K562 (cell line): ENCODE results near the gene HLA-DPA1. TPM values are rescaled to one million over a fixed set of nuclear protein-coding genes. Genes with fewer than 3 reads are reported as not detected.

Experiments used
- ATAC-seq: fragments of 200-7000 bp; cut with Tn5 transposase; 3 replicates; pipeline ENCODE4 v1.9.1; 2020; ENCODE audit warnings: moderate library complexity
- BruUV-seq: library from RNA; stranded (reverse); fragments of 400-500 nt; replicated peaks from 2 replicates; lab custom pipeline; 2021; lab: Mats Ljungman, UMichigan
- CTCF ChIA-PET: fragments of 300-600 bp; formaldehyde crosslinking; extraction: SDS; loops from one replicate; lab custom pipeline; 2021; ENCODE audit warnings: low intra/inter-chr PET ratio; lab: Yijun Ruan, JAX
- POLR2A ChIA-PET: fragments of 300-600, 350-650 bp; sonication (Branson Sonifier 250); formaldehyde crosslinking; extraction: SDS; loops from one replicate; lab custom pipeline; 2021; ENCODE audit warnings: antibody characterized with exemption, inconsistent platforms; lab: Yijun Ruan, JAX
- DNase-seq, 4 experiments: peaks; one replicate each; pipeline versions ENCODE4 v3.0.0 to v3.0.0-alpha.2; 2011 to 2018; ENCODE audit warnings: low spot score in 3 of 4, mixed read lengths in 3 of 4; ENCODE audit errors: extremely low read depth in 1 of 4
- FAIRE-seq: peaks from 2 replicates; lab custom pipeline; 2011; peaks lifted over from hg19 to GRCh38; lab: Jason Lieb, UNC
- H2AFZ ChIP-seq: 2 replicates; pipeline ENCODE4 v1.6.0; 2011; ENCODE audit warnings: low read depth, low read length, control low read depth, inconsistent platforms
- H3K27ac ChIP-seq: fragments of 200-600 bp; 3 replicates; pipeline ENCODE4 v1.8.0; 2011; ENCODE audit warnings: low read depth, mild to moderate bottlenecking, control low read depth, inconsistent platforms, low read length, moderate library complexity, mixed read lengths; ENCODE audit errors: extremely low read depth
- H3K27me3 ChIP-seq, 2 experiments: fragments of 300-600 bp in 1 of 2; 2 replicates in 1 of 2; 3 replicates in 1 of 2; pipeline versions ENCODE4 v1.6.0 to v1.8.0; 2011; ENCODE audit warnings: inconsistent platforms in 2 of 2, low read length in 2 of 2, mild to moderate bottlenecking in 1 of 2, mixed read lengths in 1 of 2, moderate library complexity in 1 of 2; ENCODE audit not compliant: control insufficient read depth in 2 of 2, insufficient read depth in 2 of 2
- H3K36me3 ChIP-seq: fragments of 300-600 bp; 3 replicates; pipeline ENCODE4 v1.8.0; 2011; ENCODE audit warnings: mild to moderate bottlenecking, low read length, inconsistent platforms; ENCODE audit not compliant: control insufficient read depth, insufficient read depth
- H3K4me1 ChIP-seq, 2 experiments: fragments of 200-600 bp in 1 of 2; replicated peaks in 1 of 2; 2 replicates in 1 of 2; 3 replicates in 1 of 2; pipeline versions ENCODE4 v1.5.1 to v1.8.0; 2011; ENCODE audit warnings: inconsistent platforms in 2 of 2, low read length in 2 of 2, mild to moderate bottlenecking in 1 of 2, mixed read lengths in 1 of 2, moderate library complexity in 1 of 2; ENCODE audit not compliant: control insufficient read depth in 2 of 2, insufficient read depth in 2 of 2
- H3K4me2 ChIP-seq: 2 replicates; pipeline ENCODE4 v1.6.1; 2011; ENCODE audit warnings: low read length, control low read depth, inconsistent platforms, mixed read lengths; ENCODE audit not compliant: insufficient read depth
- H3K4me3 ChIP-seq: fragments of 200-600 bp; sonication (generic), shearing (Covaris generic); 2 replicates; pipeline ENCODE4 v1.5.1; 2016; ENCODE audit warnings: control low read depth, inconsistent platforms
- H3K79me2 ChIP-seq: fragments of 200-600 bp; 3 replicates; pipeline ENCODE4 v1.8.0; 2011; ENCODE audit warnings: low read length, inconsistent platforms; ENCODE audit not compliant: control insufficient read depth, insufficient read depth
- H3K9ac ChIP-seq, 2 experiments: 2 replicates each; pipeline versions ENCODE4 v1.6.0 to v1.6.1; 2011; ENCODE audit warnings: low read depth in 2 of 2, low read length in 2 of 2, control low read depth in 1 of 2, inconsistent platforms in 1 of 2, mild to moderate bottlenecking in 1 of 2, mixed read lengths in 1 of 2; ENCODE audit not compliant: insufficient read depth in 1 of 2
- H3K9me1 ChIP-seq: one replicate; pipeline ENCODE4 v1.6.0; 2011; ENCODE audit warnings: inconsistent platforms, mild to moderate bottlenecking, low read length, moderate library complexity; ENCODE audit not compliant: control insufficient read depth, insufficient read depth
- H3K9me3 ChIP-seq: replicated peaks from 2 replicates; pipeline ENCODE4 v1.5.1; 2011; ENCODE audit warnings: low read depth, low read length, inconsistent platforms; ENCODE audit not compliant: control insufficient read depth, insufficient read depth
- H4K20me1 ChIP-seq: replicated peaks from 2 replicates; pipeline ENCODE4 v1.6.1; 2011; ENCODE audit warnings: low read length, inconsistent platforms, mixed read lengths; ENCODE audit not compliant: control insufficient read depth, insufficient read depth
- CEBPB ChIP-seq: fragments of 450-650 bp; IDR thresholded peaks from 2 replicates; pipeline ENCODE4 v1.6.1; 2016; ENCODE audit warnings: missing genetic modification characterization, missing compliant biosample characterization
- ETV5 ChIP-seq: sonication (generic); formaldehyde crosslinking; IDR thresholded peaks from 2 replicates; pipeline ENCODE4 v1.4.0; 2020; ENCODE audit warnings: low read depth, mild to moderate bottlenecking, missing genetic modification reagents
- ILK ChIP-seq: fragments of 450-650 bp; IDR thresholded peaks from 2 replicates; pipeline ENCODE4 v1.6.1; 2016; ENCODE audit warnings: missing genetic modification characterization, low read depth, mild to moderate bottlenecking, missing compliant biosample characterization, moderate library complexity, borderline replicate concordance
- LEF1 ChIP-seq: fragments of 450-650 bp; IDR thresholded peaks from 2 replicates; pipeline ENCODE4 v1.6.1; 2016; ENCODE audit warnings: mild to moderate bottlenecking
- MAX ChIP-seq: sonication (generic); formaldehyde crosslinking; IDR thresholded peaks from 2 replicates; pipeline ENCODE4 v1.9.0; 2022; ENCODE audit warnings: mild to moderate bottlenecking, missing genetic modification reagents
- MTA2 ChIP-seq: fragments of 450-650 bp; IDR thresholded peaks from 2 replicates; pipeline ENCODE4 v1.6.1; 2016; ENCODE audit warnings: low read depth
- PRPF4 ChIP-seq: fragments of 200-400 bp; formaldehyde crosslinking; IDR thresholded peaks from one replicate; pipeline ENCODE4 v1.6.1; 2017; ENCODE audit warnings: low read length, low read depth, mild to moderate bottlenecking; ENCODE audit not compliant: insufficient read depth, poor library complexity, severe bottlenecking
- REST ChIP-seq, 2 experiments: fragments of 450-650 bp; formaldehyde crosslinking in 1 of 2; IDR thresholded peaks; 2 replicates each; pipeline versions ENCODE4 v1.4.0 to v1.6.1; 2014 to 2020; ENCODE audit warnings: mild to moderate bottlenecking in 2 of 2, borderline replicate concordance in 1 of 2, low read depth in 1 of 2
- SIN3A ChIP-seq, 2 experiments: fragments of 150-350 bp in 1 of 2; IDR thresholded peaks; 2 replicates each; pipeline ENCODE4 v1.6.1; 2011 to 2016; ENCODE audit warnings: borderline replicate concordance in 2 of 2, low read depth in 2 of 2, low read length in 2 of 2, mild to moderate bottlenecking in 2 of 2, moderate library complexity in 2 of 2; ENCODE audit not compliant: control insufficient read depth in 1 of 2
- TAF9B ChIP-seq: fragments of 450-650 bp; IDR thresholded peaks from 2 replicates; pipeline ENCODE4 v1.6.1; 2018; ENCODE audit warnings: mild to moderate bottlenecking; ENCODE audit not compliant: partially characterized antibody
- TBP ChIP-seq: optimal IDR thresholded peaks from 2 replicates; pipeline ENCODE3; 2011; ENCODE audit warnings: low read depth, low read length, improper control_type of control experiment
- YY1 ChIP-seq, 3 experiments: IDR thresholded peaks; 2 replicates each; pipeline ENCODE4 v1.6.1; 2011; ENCODE audit warnings: low read length in 2 of 3, mild to moderate bottlenecking in 2 of 3, moderate library complexity in 2 of 3, borderline replicate concordance in 1 of 3, control low read depth in 1 of 3, low read depth in 1 of 3; ENCODE audit not compliant: insufficient read depth in 3 of 3, insufficient replicate concordance in 2 of 3, control insufficient read depth in 1 of 3, insufficient read length in 1 of 3; ENCODE audit errors: extremely low read depth in 1 of 3
- ZNF316 ChIP-seq: fragments of 450-650 bp; IDR thresholded peaks from 2 replicates; pipeline ENCODE4 v1.6.1; 2016
- ZNF830 ChIP-seq: fragments of 250-450 bp; sonication (Bioruptor Pico); IDR thresholded peaks from 2 replicates; pipeline ENCODE4 v1.5.0; 2021; ENCODE audit warnings: mild to moderate bottlenecking
- WGBS: fragments of 100-300 bp; shearing (Covaris generic); methylation state at CpG from one replicate; pipeline ENCODE4 v1.1.6; 2016; ENCODE audit warnings: low coverage, mixed read lengths; ENCODE audit not compliant: insufficient coverage; ENCODE audit errors: missing lambda C conversion rate; 5-methylcytosine and 5-hydroxymethylcytosine counted together
- in situ Hi-C: fragments of 300-500 bp; cut with MboI; formaldehyde crosslinking; loops from 4 replicates; pipeline ENCODE4 v1.15.0; 2018; ENCODE audit warnings: inconsistent platforms, mixed read lengths
- intact Hi-C: fragments of 100-400 bp; cut with micrococcal nuclease; formaldehyde crosslinking; loops from 2 replicates; pipeline ENCODE4 v1.14.2; 2022
- polyA plus RNA-seq, 8 experiments: library from polyadenylated mRNA; depleted of rRNA in 4 of 8; stranded (reverse) in 5 of 8; unstranded in 3 of 8; fragments of >200 nt; fragmentation: Nextera tagmentation in 2 of 8; fragmentation: Illumina TruSeq in 1 of 8; extraction: Ambion mirVana in 2 of 8; extraction: Trizol in 1 of 8; gene quantifications; 2 replicates each; pipeline versions ENCODE4 v1.2.1 to v1.2.3, GENCODE V29; 2011 to 2014; ENCODE audit warnings: inconsistent platforms in 1 of 8, missing spikeins in 1 of 8
- total RNA-seq, 7 experiments: library from RNA; depleted of rRNA in 6 of 7; stranded (reverse); fragments of >200 nt in 6 of 7; fragmentation: Illumina TruSeq in 2 of 7; extraction: Trizol in 2 of 7; gene quantifications; 2 replicates each; pipeline versions ENCODE4 v1.2.1 to v1.2.3, GENCODE V29; 2011 to 2021; ENCODE audit warnings: low replicate concordance in 1 of 7

Gene HLA-DPA1
- total and polyA plus RNA-seq, 9 of the 15 experiments (the other 6 are each of a cell fraction or from before 2014, with no cell fraction given) = 0.23 to 0.93 (median 0.55) TPM

DNA sequence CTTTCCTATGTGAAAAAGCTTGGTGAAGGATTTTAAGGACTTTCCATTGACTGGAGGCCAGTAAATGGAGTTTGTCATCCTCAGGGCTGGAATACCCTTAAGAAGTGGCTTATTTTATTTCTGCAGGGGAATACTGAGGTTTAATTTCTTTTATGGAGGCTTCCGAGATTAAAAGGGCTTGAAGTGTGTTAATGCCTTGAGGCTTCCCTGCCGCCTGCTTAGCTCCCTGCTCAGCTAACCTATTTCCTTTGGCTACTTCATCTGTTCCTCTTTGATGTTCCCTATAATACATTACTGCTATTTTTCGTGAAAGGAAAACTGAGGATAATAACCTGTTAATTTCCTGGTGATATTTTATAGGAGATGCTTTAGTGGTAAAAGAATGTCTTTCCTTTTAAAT, 46.6 kb upstream of the HLA-DPA1 start:
- Histone ChIP-seq H3K9me3 (0 out of 2 replicates have a peak, but pooled peaks cover 3% of the 10 kb centered on the region), H3K4me3 (no peak overlapping the region), H3K9me1 (no peaks in the 10 kb centered on the region), H3K79me2 (no peaks in the 10 kb centered on the region), H3K27me3 (peaks cover 14 to 25% of the 10 kb centered on the region in 2 experiments), H3K9ac (no peak overlapping the region), H2AFZ (no peak overlapping the region), H3K4me1 (peaks cover 0 to 6% of the 10 kb centered on the region in 2 experiments; a peak in 1 of 5 replicates), H3K27ac (no peak overlapping the region), H3K36me3 (no peaks in the 10 kb centered on the region), H3K4me2 (no peak overlapping the region), H4K20me1 (no peaks in the 10 kb centered on the region; the same call in 1 of the 2 replicates)
- FAIRE-seq (no peak), DNase-seq (no peak), ATAC-seq (no peak)
- 2% methylated on average over 3 of the region's 3 CpGs for WGBS
- intact Hi-C loops (loop anchor here (10.0 kb wide), 1 partner anchor 305 kb away; the partner anchor contains the start of gene SYNGAP1), in situ Hi-C loops (no loop called here)
- CTCF ChIA-PET = interaction anchor here (2.3 to 3.1 kb wide), 3 partner anchors 28 to 287 kb away, joined by 7 to 31 read pairs (median 18); no protein-coding TSS in a partner anchor
- POLR2A ChIA-PET = interaction anchor here (0.6 to 2.0 kb wide), 3 partner anchors 148 to 1019 kb away, joined by 3 to 5 read pairs (median 5); partner anchors contain the start of genes RPS18 and VPS52
- no TSS peak for BruUV-seq
- TF ChIP-seq TAF9B (no peak), REST (IDR thresholded peaks at IDR 0.05; ENCODE audit: borderline replicate concordance) (no peak), REST (CRISPR knock-in tag; IDR thresholded peaks at IDR 0.05; ENCODE audit: low read depth) (no peak), ILK (tag) (no peak), PRPF4 (no peak), CEBPB (no peak), LEF1 (no peak), ZNF316 (no peak), ZNF830 (CRISPR knock-in tag) (no peak), TBP (no peak), ETV5 (CRISPR knock-in tag) (no peak), YY1 (IDR thresholded peaks at IDR 0.05; ENCODE audit: borderline replicate concordance in 1 of 3, control insufficient read depth in 1 of 3, extremely low read depth in 1 of 3, insufficient read depth in 3 of 3, insufficient read length in 1 of 3, insufficient replicate concordance in 2 of 3, low read depth in 1 of 3, low read length in 2 of 3) (no peak), MAX (no peak), MTA2 (no peak), SIN3A (IDR thresholded peaks at IDR 0.05; ENCODE audit: borderline replicate concordance in 2 of 2, control insufficient read depth in 1 of 2, low read depth in 2 of 2, low read length in 2 of 2) (no peak)
